B cell (primary cell): Measurements from ENCODE around the gene IMPDH2. TPM values are rescaled to one million over a fixed set of nuclear protein-coding genes. Genes with fewer than 3 reads are reported as not detected.

Experiments
- ATAC-seq: fragments of 200-7000 bp; cut with Tn5 transposase; one replicate; pipeline ENCODE4 v1.10.0; 2021; ENCODE audit warnings: low read depth, mild to moderate bottlenecking, moderate number of reproducible peaks, moderate library complexity
- CTCF ChIA-PET: fragments of 350-600 bp; sonication (Branson Sonifier 250); formaldehyde crosslinking; loops from one replicate; lab custom pipeline; 2021; ENCODE audit warnings: antibody characterized with exemption, inconsistent platforms; lab: Charles Lee
- POLR2A ChIA-PET: fragments of 350-600 bp; sonication (Branson Sonifier 250); formaldehyde crosslinking; loops from one replicate; lab custom pipeline; 2021; ENCODE audit warnings: antibody characterized with exemption; lab: Charles Lee
- DNase-seq: peaks from one replicate; pipeline ENCODE4 v3.0.0; 2013
- H2AFZ ChIP-seq: 2 replicates; pipeline ENCODE4 v1.6.1; 2012; ENCODE audit warnings: mild to moderate bottlenecking, low read depth, low read length; ENCODE audit not compliant: insufficient read depth, poor library complexity, severe bottlenecking
- H3K27ac ChIP-seq, 2 donors: 1 replicate in 1 of 2; 2 replicates in 1 of 2; pipeline ENCODE4 v1.5.1; 2012 to 2013; ENCODE audit warnings: low read length in 2 of 2, mild to moderate bottlenecking in 2 of 2, moderate library complexity in 1 of 2
- H3K27me3 ChIP-seq, 4 experiments: fragments of 200-600 bp in 1 of 4; sonication (generic) in 1 of 4; replicated peaks in 1 of 4; 1 replicate in 2 of 4; 2 replicates in 2 of 4; pipeline versions ENCODE4 v1.6.1 to v1.7.0; 2013 to 2016; ENCODE audit warnings: low read length in 3 of 4, mild to moderate bottlenecking in 2 of 4, mixed read lengths in 1 of 4, moderate library complexity in 1 of 4; ENCODE audit not compliant: insufficient read depth in 4 of 4, control insufficient read depth in 3 of 4; ENCODE audit errors: control extremely low read depth in 1 of 4
- H3K36me3 ChIP-seq, 2 experiments: replicated peaks in 1 of 2; 1 replicate in 1 of 2; 2 replicates in 1 of 2; pipeline versions ENCODE4 v1.6.1 to v1.7.1; 2013; ENCODE audit warnings: low read length in 1 of 2; ENCODE audit not compliant: insufficient read depth in 2 of 2, control insufficient read depth in 1 of 2; ENCODE audit errors: control extremely low read depth in 1 of 2, extremely low read depth in 1 of 2
- H3K4me1 ChIP-seq, 2 donors: fragments of 200-600 bp in 1 of 2; sonication (generic) in 1 of 2; 1 replicate in 1 of 2; 2 replicates in 1 of 2; pipeline versions ENCODE4 v1.5.1 to v1.6.1; 2013 to 2017; ENCODE audit warnings: low read length in 2 of 2; ENCODE audit not compliant: control insufficient read depth in 2 of 2, insufficient read depth in 2 of 2
- H3K4me2 ChIP-seq: replicated peaks from 2 replicates; pipeline ENCODE3; 2012; ENCODE audit warnings: mild to moderate bottlenecking, low read depth, low read length; ENCODE audit not compliant: poor library complexity, severe bottlenecking
- H3K4me3 ChIP-seq, 5 experiments: fragments of 200-600 bp in 1 of 5; sonication (generic) in 1 of 5; 1 replicate in 3 of 5; 2 replicates in 2 of 5; pipeline versions ENCODE4 v1.5.1 to v1.7.0; 2011 to 2016; ENCODE audit warnings: low read length in 4 of 5, mild to moderate bottlenecking in 4 of 5, low read depth in 2 of 5, control low read depth in 1 of 5, moderate library complexity in 1 of 5; ENCODE audit not compliant: insufficient read depth in 1 of 5; ENCODE audit errors: control extremely low read depth in 1 of 5, extremely low read depth in 1 of 5
- H3K79me2 ChIP-seq: fragments of 200-600 bp; sonication (generic); one replicate; pipeline ENCODE4 v1.6.0; 2016; ENCODE audit warnings: low read length; ENCODE audit not compliant: control insufficient read depth, insufficient read depth
- H3K9ac ChIP-seq: fragments of 200-600 bp; sonication (generic); 2 replicates; pipeline ENCODE4 v1.6.1; 2017; ENCODE audit warnings: mild to moderate bottlenecking, low read length, moderate library complexity
- H3K9me3 ChIP-seq, 3 donors: one replicate each; pipeline versions ENCODE4 v1.6.1 to v1.7.1; 2013; ENCODE audit warnings: low read length in 2 of 3; ENCODE audit not compliant: control insufficient read depth in 2 of 3, insufficient read depth in 1 of 3; ENCODE audit errors: control extremely low read depth in 1 of 3
- H4K20me1 ChIP-seq: 2 replicates; pipeline ENCODE4 v1.6.0; 2012; ENCODE audit warnings: mild to moderate bottlenecking, low read length; ENCODE audit not compliant: insufficient read depth, control insufficient read depth, poor library complexity, severe bottlenecking
- H3K27ac Mint-ChIP-seq: one replicate; pipeline ENCODE4 v1.8.0; 2021; ENCODE audit warnings: mixed read lengths
- H3K27me3 Mint-ChIP-seq: one replicate; pipeline ENCODE4 v1.8.0; 2021; ENCODE audit warnings: mixed read lengths
- H3K4me1 Mint-ChIP-seq: one replicate; pipeline ENCODE4 v1.8.0; 2021; ENCODE audit warnings: mixed read lengths
- H3K4me3 Mint-ChIP-seq: one replicate; pipeline ENCODE4 v1.8.0; 2021; ENCODE audit warnings: mixed read lengths
- H3K9me3 Mint-ChIP-seq: one replicate; pipeline ENCODE4 v1.8.0; 2022; ENCODE audit warnings: mixed read lengths; ENCODE audit not compliant: insufficient read depth
- CTCF ChIP-seq: fragments of 200-600 bp; IDR thresholded peaks from one replicate; pipeline ENCODE4 v1.8.0; 2022; ENCODE audit warnings: antibody characterized with exemption, mild to moderate bottlenecking
- EZH2 ChIP-seq: IDR thresholded peaks from 2 replicates; pipeline ENCODE4 v1.6.1; 2012; ENCODE audit warnings: borderline replicate concordance, low read depth, mild to moderate bottlenecking, moderate library complexity, low read length; ENCODE audit not compliant: insufficient read depth, poor library complexity, severe bottlenecking
- WGBS: methylation state at CpG from one replicate; pipeline ENCODE4 v1.1.5; 2013; ENCODE audit warnings: missing lambda C conversion rate; ENCODE audit not compliant: insufficient coverage; 5-methylcytosine and 5-hydroxymethylcytosine counted together
- intact Hi-C: fragments of 100-400 bp; cut with micrococcal nuclease; formaldehyde crosslinking; loops from one replicate; pipeline ENCODE4 v1.10.0; 2022
- polyA plus RNA-seq: library from polyadenylated mRNA; depleted of rRNA; stranded (reverse); fragments of >200 nt; gene quantifications from 2 replicates; pipeline ENCODE4 v1.2.3, GENCODE V29; 2012
- total RNA-seq, 2 donors: library from RNA; stranded (reverse); fragments of 120-200 nt in 1 of 2; gene quantifications; 1 replicate in 1 of 2; 2 replicates in 1 of 2; pipeline versions ENCODE4 v1.2.3 to v1.2.4, GENCODE V29; 2013 to 2022

The IMPDH2 gene
- total and polyA plus RNA-seq, 2 donors (not counting 1 experiment from before 2014, with no cell fraction given), result 171 to 193 TPM

GRCh38 chr3:48989796-48990635, 39.2 kb downstream of the IMPDH2 start, which contains the start of gene P4HTM:
Gene P4HTM, plus strand, starts transcription at chr3:48990241. Its CDS starts 16 bp downstream, at chr3:48990257.
- ChIA-PET POLR2A (interaction anchor here (1.1 to 2.2 kb wide), 5 partner anchors 17 to 32 kb away, joined by 3 to 13 read pairs (median 7); partner anchors contain the start of genes NDUFAF3 and WDR6), CTCF (interaction anchor here (0.8 to 6.4 kb wide), 12 partner anchors 16 to 459 kb away, joined by 3 to 73 read pairs (median 31); partner anchors contain the start of genes IMPDH2, NDUFAF3, QRICH1 and WDR6)
- peaks cover 28% of the 10 kb centered on the region for H3K4me1 Mint-ChIP-seq
- H3K36me3 ChIP-seq, result peaks cover 0 to 6% of the 10 kb centered on the region in 2 experiments
- no peaks in the 10 kb centered on the region for H3K9me3 ChIP-seq
- H3K4me1 ChIP-seq, result peaks cover 18 to 21% of the 10 kb centered on the region in 2 donors
- peak within 1 kb of the TSS; percentile 97 for H3K4me2 ChIP-seq
- peak within 1 kb of the TSS; percentile 96 for H3K4me3 Mint-ChIP-seq
- H4K20me1 ChIP-seq, result no peaks in the 10 kb centered on the region
- H3K9ac ChIP-seq, result peak within 1 kb of the TSS; percentile 91
- intact Hi-C loops, result loop anchor here (1.0 kb wide), 2 partner anchors 17 to 104 kb away; partner anchors contain the start of genes QRICH1 and WDR6
- ATAC-seq, result peak; percentile 66
- peak within 1 kb of the TSS; percentile 24 to 66 for H3K27ac ChIP-seq
- H3K79me2 ChIP-seq, result peaks cover 11% of the 10 kb centered on the region
- TF ChIP-seq EZH2, result no peak
- H2AFZ ChIP-seq, result peak within 1 kb of the TSS; percentile 91
- H3K27me3 Mint-ChIP-seq, result no peaks in the 10 kb centered on the region
- peak within 1 kb of the TSS; percentile 65 to 86 (median 74) for H3K4me3 ChIP-seq
- H3K27ac Mint-ChIP-seq, result peak within 1 kb of the TSS; percentile 95
- H3K27me3 ChIP-seq, result no peaks in the 10 kb centered on the region
- peak; percentile 74 for DNase-seq
- under 1% methylated on average over 91 of the region's 91 CpGs for WGBS
- H3K9me3 Mint-ChIP-seq, result no peaks in the 10 kb centered on the region

GRCh38 chr3:48989126-48989795, 39.9 kb downstream of the IMPDH2 start:
- H3K9me3 Mint-ChIP-seq, result no peaks in the 10 kb centered on the region
- peaks cover 18 to 21% of the 10 kb centered on the region in 2 donors for H3K4me1 ChIP-seq
- TF ChIP-seq CTCF, result peak; percentile 8
- no peak for TF ChIP-seq EZH2
- peak overlapping the region; percentile 91 for H2AFZ ChIP-seq
- ChIA-PET CTCF (interaction anchor here (0.8 to 6.4 kb wide), 14 partner anchors 17 to 460 kb away, joined by 3 to 73 read pairs (median 16); partner anchors contain the start of genes IMPDH2, NDUFAF3, QARS1 and QRICH1), POLR2A (interaction anchor here (1.1 to 2.2 kb wide), 5 partner anchors 18 to 33 kb away, joined by 3 to 13 read pairs (median 7); partner anchors contain the start of genes NDUFAF3 and WDR6)
- ATAC-seq (no peak), DNase-seq (no peak)
- H3K27ac ChIP-seq, result peak overlapping the region; percentile 24 to 32
- H3K4me3 Mint-ChIP-seq, result peak overlapping the region; percentile 96
- H3K27ac Mint-ChIP-seq, result peak overlapping the region; percentile 95
- H4K20me1 ChIP-seq, result no peaks in the 10 kb centered on the region
- no peaks in the 10 kb centered on the region for H3K9me3 ChIP-seq
- 4% methylated on average over 19 of the region's 21 CpGs for WGBS
- peak overlapping the region; percentile 97 for H3K4me2 ChIP-seq
- H3K27me3 ChIP-seq, result no peaks in the 10 kb centered on the region
- peaks cover 11% of the 10 kb centered on the region for H3K79me2 ChIP-seq
- H3K27me3 Mint-ChIP-seq, result no peaks in the 10 kb centered on the region
- H3K36me3 ChIP-seq, result peaks cover 0 to 11% of the 10 kb centered on the region in 2 experiments
- intact Hi-C loops, result no loop called here
- H3K4me1 Mint-ChIP-seq, result peaks cover 28% of the 10 kb centered on the region
- peak overlapping the region; percentile 53 to 86 (median 74) for H3K4me3 ChIP-seq
- H3K9ac ChIP-seq, result peak overlapping the region; percentile 91
